IMR-90 (cell line): Measurements from ENCODE around the gene PTPMT1. TPM values are rescaled to one million over a fixed set of nuclear protein-coding genes. Genes with fewer than 3 reads are reported as not detected.
A peak's percentile ranks its signal among the peaks of the same experiment; 100 is the strongest.

ENCODE experiments used
- ELK1 ChIP-seq: fragments of 150-350 bp; IDR thresholded peaks from 2 replicates; pipeline ENCODE4 v1.6.1; 2016; ENCODE audit warnings: low read depth, mild to moderate bottlenecking, low read length, moderate library complexity, borderline replicate concordance
- MAZ ChIP-seq: IDR thresholded peaks from 2 replicates; pipeline ENCODE4 v1.6.1; 2012; ENCODE audit warnings: low read depth, mild to moderate bottlenecking, low read length, improper control_type of control experiment, moderate library complexity, borderline replicate concordance
- NFE2L2 ChIP-seq: fragments of 150-350 bp; IDR thresholded peaks from 2 replicates; pipeline ENCODE4 v1.6.1; 2016; ENCODE audit warnings: low read depth, mild to moderate bottlenecking, low read length
- POLR2A ChIP-seq: IDR thresholded peaks from 2 replicates; pipeline ENCODE4 v1.6.1; 2012; ENCODE audit warnings: mild to moderate bottlenecking, low read depth, low read length
- RAD21 ChIP-seq: IDR thresholded peaks from 2 replicates; pipeline ENCODE4 v1.6.1; 2012; ENCODE audit warnings: low read length, improper control_type of control experiment
- polyA plus RNA-seq, 3 experiments: library from polyadenylated mRNA; depleted of rRNA; stranded (reverse); fragments of >200 nt; gene quantifications; 2 replicates each; pipeline ENCODE4 v1.2.3, GENCODE V29; 2012; ENCODE audit warnings: low replicate concordance in 1 of 3
- total RNA-seq: library from RNA; depleted of rRNA; stranded (reverse); fragments of >200 nt; gene quantifications from 2 replicates; pipeline ENCODE4 v1.2.3, GENCODE V29; 2012

PTPMT1 gene
- total and polyA plus RNA-seq, 2 of the 4 experiments (the other 2 are of a cell fraction): 51.6 to 55.0 TPM

- peak; percentile 74; the same call in 1 of the 2 replicates for TF ChIP-seq MAZ
- no peak for TF ChIP-seq NFE2L2
- no peak for TF ChIP-seq RAD21
- peak; percentile 87 for TF ChIP-seq POLR2A
- no peak for TF ChIP-seq ELK1
Observed at GRCh38 chr11:47565340-47566148, at the start of gene PTPMT1 (continued).
